ENCODE results near the gene PLIN3.
"Not testable (repeated sequence)": the region's sequence is repeated elsewhere in the genome, so short reads cannot be mapped to it uniquely, and the experiment has no call there.

The PLIN3 gene

GRCh38 chr19:4889034-4889815, 21.8 kb upstream of the PLIN3 start:
- no peak for DNase-seq (ENCODE audit: low spot score)

GRCh38 chr19:4887803-4888202, 20.3 kb upstream of the PLIN3 start:
- not testable (repeated sequence) for DNase-seq (ENCODE audit: low spot score)

GRCh38 chr19:4884993-4885392, 17.5 kb upstream of the PLIN3 start:
- DNase-seq (ENCODE audit: low spot score): not testable (repeated sequence)

- not testable (repeated sequence) for DNase-seq (ENCODE audit: low spot score)
Measured at GRCh38 chr19:4882874-4883273, 15.4 kb upstream of the PLIN3 start.

GRCh38 chr19:4879041-4879440, 11.6 kb upstream of the PLIN3 start:
- no peak for DNase-seq (ENCODE audit: low spot score)

- peak; percentile 76 for DNase-seq (ENCODE audit: low spot score)
Measured at GRCh38 chr19:4878491-4878968, 11.1 kb upstream of the PLIN3 start.

GRCh38 chr19:4877753-4878490, 10.5 kb upstream of the PLIN3 start:
- DNase-seq (ENCODE audit: low spot score): no peak

- no peak for DNase-seq (ENCODE audit: low spot score)
Measured at GRCh38 chr19:4873930-4874329, 6.5 kb upstream of the PLIN3 start.

GRCh38 chr19:4871711-4872110, 4.2 kb upstream of the PLIN3 start:
- DNase-seq (ENCODE audit: low spot score): no peak

GRCh38 chr19:4870025-4870700, 2.7 kb upstream of the PLIN3 start:
- DNase-seq (ENCODE audit: low spot score): no peak

- DNase-seq (ENCODE audit: low spot score): no peak
Measured at GRCh38 chr19:4868286-4868834, 893 bp upstream of the PLIN3 start.

GRCh38 chr19:4866595-4867424, 657 bp downstream of the PLIN3 start:
- peak; percentile 80 for DNase-seq (ENCODE audit: low spot score)

GRCh38 chr19:4861147-4861546, 6.3 kb downstream of the PLIN3 start:
- DNase-seq (ENCODE audit: low spot score): no peak

- no peak for DNase-seq (ENCODE audit: low spot score)
Measured at GRCh38 chr19:4859697-4860096, 7.8 kb downstream of the PLIN3 start.

- DNase-seq (ENCODE audit: low spot score): not testable (repeated sequence)
Measured at GRCh38 chr19:4856468-4856867, 11.0 kb downstream of the PLIN3 start.

GRCh38 chr19:4853506-4853905, 14.0 kb downstream of the PLIN3 start:
- not testable (repeated sequence) for DNase-seq (ENCODE audit: low spot score)

- DNase-seq (ENCODE audit: low spot score): no peak
Measured at GRCh38 chr19:4852484-4852883, 15.0 kb downstream of the PLIN3 start.

- DNase-seq (ENCODE audit: low spot score): peak; percentile 75
Measured at GRCh38 chr19:4851551-4852290, 15.7 kb downstream of the PLIN3 start.

- no peak for DNase-seq (ENCODE audit: low spot score)
Measured at GRCh38 chr19:4849019-4849418, 18.4 kb downstream of the PLIN3 start.

- DNase-seq (ENCODE audit: low spot score): no peak
Measured at GRCh38 chr19:4847190-4847973, 20.1 kb downstream of the PLIN3 start.

Measured in left forelimb (tissue), 1 donor.